ENCODE data around the gene KLF6.

Gene KLF6

GRCh38 chr10:3780021-3780770 is 4.8 kb downstream of the KLF6 start:
- H3K4me3 ChIP-seq (ENCODE audit: low read depth, low read length) = no peak overlapping the region
- no peak for TF ChIP-seq CTCF (IDR thresholded peaks at IDR 0.05; ENCODE audit: low read depth, low read length, missing control alignments)
- DNase-seq (ENCODE audit: low read depth) = no peak

GRCh38 chr10:3779158-3779741 is 5.8 kb downstream of the KLF6 start:
- DNase-seq (ENCODE audit: low read depth) = no peak
- no peak for TF ChIP-seq CTCF (IDR thresholded peaks at IDR 0.05; ENCODE audit: low read depth, low read length, missing control alignments)
- H3K4me3 ChIP-seq (ENCODE audit: low read depth, low read length) = no peak overlapping the region

GRCh38 chr10:3778692-3779157 is 6.3 kb downstream of the KLF6 start:
- no peak overlapping the region for H3K4me3 ChIP-seq (ENCODE audit: low read depth, low read length)
- TF ChIP-seq CTCF (IDR thresholded peaks at IDR 0.05; ENCODE audit: low read depth, low read length, missing control alignments) = no peak
- no peak for DNase-seq (ENCODE audit: low read depth)

GRCh38 chr10:3777981-3778691 is 6.9 kb downstream of the KLF6 start:
- no peak for DNase-seq (ENCODE audit: low read depth)
- no peak for TF ChIP-seq CTCF (IDR thresholded peaks at IDR 0.05; ENCODE audit: low read depth, low read length, missing control alignments)
- no peak overlapping the region for H3K4me3 ChIP-seq (ENCODE audit: low read depth, low read length)

GRCh38 chr10:3776796-3777571 is 8.0 kb downstream of the KLF6 start:
- H3K4me3 ChIP-seq (ENCODE audit: low read depth, low read length) = no peak overlapping the region
- no peak for DNase-seq (ENCODE audit: low read depth)
- no peak for TF ChIP-seq CTCF (IDR thresholded peaks at IDR 0.05; ENCODE audit: low read depth, low read length, missing control alignments)

- DNase-seq (ENCODE audit: low read depth) = no peak
- no peak overlapping the region for H3K4me3 ChIP-seq (ENCODE audit: low read depth, low read length)
- TF ChIP-seq CTCF (IDR thresholded peaks at IDR 0.05; ENCODE audit: low read depth, low read length, missing control alignments) = no peak
Observed at GRCh38 chr10:3775696-3776551, 9.1 kb downstream of the KLF6 start.

All from GM12864 (cell line).